ENCODE measurements around the gene GTF3C4. TPM values are rescaled to one million over a fixed set of nuclear protein-coding genes. Genes with fewer than 3 reads are reported as not detected.
A peak's percentile ranks its signal among the peaks of the same experiment; 100 is the strongest.

Gene GTF3C4, protein sequence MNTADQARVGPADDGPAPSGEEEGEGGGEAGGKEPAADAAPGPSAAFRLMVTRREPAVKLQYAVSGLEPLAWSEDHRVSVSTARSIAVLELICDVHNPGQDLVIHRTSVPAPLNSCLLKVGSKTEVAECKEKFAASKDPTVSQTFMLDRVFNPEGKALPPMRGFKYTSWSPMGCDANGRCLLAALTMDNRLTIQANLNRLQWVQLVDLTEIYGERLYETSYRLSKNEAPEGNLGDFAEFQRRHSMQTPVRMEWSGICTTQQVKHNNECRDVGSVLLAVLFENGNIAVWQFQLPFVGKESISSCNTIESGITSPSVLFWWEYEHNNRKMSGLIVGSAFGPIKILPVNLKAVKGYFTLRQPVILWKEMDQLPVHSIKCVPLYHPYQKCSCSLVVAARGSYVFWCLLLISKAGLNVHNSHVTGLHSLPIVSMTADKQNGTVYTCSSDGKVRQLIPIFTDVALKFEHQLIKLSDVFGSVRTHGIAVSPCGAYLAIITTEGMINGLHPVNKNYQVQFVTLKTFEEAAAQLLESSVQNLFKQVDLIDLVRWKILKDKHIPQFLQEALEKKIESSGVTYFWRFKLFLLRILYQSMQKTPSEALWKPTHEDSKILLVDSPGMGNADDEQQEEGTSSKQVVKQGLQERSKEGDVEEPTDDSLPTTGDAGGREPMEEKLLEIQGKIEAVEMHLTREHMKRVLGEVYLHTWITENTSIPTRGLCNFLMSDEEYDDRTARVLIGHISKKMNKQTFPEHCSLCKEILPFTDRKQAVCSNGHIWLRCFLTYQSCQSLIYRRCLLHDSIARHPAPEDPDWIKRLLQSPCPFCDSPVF
- total RNA-seq = 10 to 100 TPM; 10.6 to 10.8 TPM
- long read RNA-seq, full-length matches to known transcripts = 3 of 12 reads
- long read RNA-seq, partial matches to known transcripts = 6 of 12 reads
- long read RNA-seq, other reads (novel, unspliced or antisense) = 3 of 12 reads

DNA sequence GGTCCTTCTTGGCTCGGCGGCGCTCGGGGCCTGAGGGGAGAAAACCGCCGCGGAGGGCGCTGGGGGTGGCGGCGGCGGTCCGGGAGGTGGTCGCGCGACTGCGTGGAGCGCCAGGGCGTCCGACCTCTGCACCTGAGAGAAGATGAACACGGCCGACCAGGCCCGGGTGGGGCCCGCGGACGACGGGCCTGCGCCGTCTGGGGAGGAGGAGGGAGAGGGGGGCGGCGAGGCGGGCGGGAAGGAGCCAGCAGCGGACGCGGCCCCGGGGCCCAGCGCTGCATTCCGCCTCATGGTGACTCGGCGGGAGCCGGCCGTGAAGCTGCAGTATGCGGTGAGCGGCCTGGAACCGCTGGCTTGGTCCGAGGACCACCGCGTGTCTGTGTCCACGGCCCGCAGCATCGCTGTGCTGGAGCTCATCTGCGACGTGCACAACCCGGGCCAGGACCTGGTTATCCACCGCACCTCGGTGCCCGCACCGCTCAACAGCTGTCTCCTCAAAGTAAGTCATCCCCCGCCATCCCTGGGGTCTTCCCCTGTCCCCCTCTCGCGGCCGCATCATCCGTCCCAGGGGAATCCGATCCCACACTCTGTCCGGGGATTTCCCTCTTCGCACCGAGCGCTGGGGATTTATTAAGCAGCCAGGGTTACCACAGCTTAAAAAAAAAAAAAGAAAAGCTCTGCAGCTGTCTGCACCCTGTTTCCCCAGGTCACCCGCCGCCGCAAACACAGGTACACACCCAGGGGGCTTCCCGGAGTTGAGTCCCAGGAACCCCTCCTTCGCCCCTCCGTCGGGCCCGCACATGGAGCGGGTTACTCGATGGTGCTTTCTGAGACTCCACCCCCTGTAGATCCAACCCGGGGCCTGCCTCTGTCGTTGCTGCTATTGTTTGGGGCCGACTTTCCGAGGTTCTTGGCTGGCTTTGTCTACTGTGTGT, at the start of gene GTF3C4:
GTF3C4 (plus strand) TSS at position 8 of the 935 bp plus-strand sequence; CDS start at position 143, 135 bp downstream.
- intact Hi-C loops (cut with DNase I, micrococcal nuclease) = no loop called here
- peak; percentile 52 for ATAC-seq
- DNase-seq = peak; percentile 24 to 35

DNA sequence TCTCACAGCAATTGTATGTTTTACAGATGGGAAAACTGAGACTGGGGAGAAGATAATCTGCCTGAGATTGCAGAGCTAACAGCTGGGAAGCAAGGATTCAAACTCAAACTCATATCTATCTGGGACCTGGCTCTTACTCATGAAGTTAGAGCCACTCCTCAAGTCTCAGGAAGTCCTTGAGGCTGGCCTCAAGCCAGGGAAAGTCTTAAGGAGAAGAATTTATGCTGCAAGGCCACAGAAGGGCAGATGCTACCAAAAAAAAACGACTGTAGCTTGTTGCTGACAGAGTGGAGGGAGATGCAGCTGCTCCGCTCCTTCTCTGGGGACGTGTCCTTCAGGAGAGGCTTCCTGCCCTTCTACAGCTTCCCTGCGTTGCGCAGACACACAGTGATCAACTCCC, 48.1 kb upstream of the GTF3C4 start:
- DNase-seq (peak in 1 of 2 donors; percentile 30), ATAC-seq (peak; percentile 46)
- intact Hi-C loops (cut with DNase I, micrococcal nuclease) = no loop called here

DNA sequence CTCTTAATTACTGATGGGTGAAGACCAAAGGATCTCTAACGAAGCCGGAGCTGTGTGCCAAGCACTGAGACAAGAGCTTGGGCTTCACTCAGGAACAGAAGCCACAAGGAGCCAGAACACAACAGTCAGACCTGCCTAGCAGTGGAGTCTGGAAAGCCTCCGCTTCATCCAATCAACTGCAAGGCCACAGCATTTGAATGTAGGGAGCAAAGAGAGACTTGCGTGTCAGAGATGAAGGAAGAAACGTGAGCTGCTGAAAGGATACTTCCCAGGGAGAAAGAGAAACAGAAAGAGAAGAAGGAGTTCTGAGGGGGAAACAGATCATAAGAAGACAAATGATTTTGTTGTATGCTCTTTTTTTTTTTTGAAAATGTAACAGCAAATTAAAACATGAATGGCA, 44.0 kb upstream of the GTF3C4 start:
- no peak for ATAC-seq
- DNase-seq = no peak
- intact Hi-C loops (cut with DNase I, micrococcal nuclease) = no loop called here

DNA sequence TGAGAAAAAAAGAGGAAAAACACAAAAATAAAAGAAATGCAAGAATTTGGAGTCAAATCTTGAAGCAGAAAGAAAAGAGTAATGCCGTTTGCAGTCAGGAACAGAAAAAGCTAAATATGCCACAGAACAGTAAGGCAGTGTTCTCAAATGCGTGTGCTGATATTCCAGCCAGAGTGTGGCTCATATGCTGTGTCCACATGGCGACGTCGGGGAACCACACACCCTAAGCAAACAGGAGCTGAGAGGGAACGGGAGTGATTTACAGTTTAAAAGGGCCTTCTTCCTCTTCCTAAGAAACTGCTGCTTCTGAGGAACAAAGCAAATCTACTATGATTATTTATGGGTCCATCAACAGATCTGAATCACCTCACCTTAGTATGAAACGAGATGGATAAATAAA, 43.2 kb upstream of the GTF3C4 start:
- intact Hi-C loops (cut with DNase I, micrococcal nuclease) = no loop called here
- ATAC-seq = peak; percentile 98
- DNase-seq = peak; percentile 34 to 43

DNA sequence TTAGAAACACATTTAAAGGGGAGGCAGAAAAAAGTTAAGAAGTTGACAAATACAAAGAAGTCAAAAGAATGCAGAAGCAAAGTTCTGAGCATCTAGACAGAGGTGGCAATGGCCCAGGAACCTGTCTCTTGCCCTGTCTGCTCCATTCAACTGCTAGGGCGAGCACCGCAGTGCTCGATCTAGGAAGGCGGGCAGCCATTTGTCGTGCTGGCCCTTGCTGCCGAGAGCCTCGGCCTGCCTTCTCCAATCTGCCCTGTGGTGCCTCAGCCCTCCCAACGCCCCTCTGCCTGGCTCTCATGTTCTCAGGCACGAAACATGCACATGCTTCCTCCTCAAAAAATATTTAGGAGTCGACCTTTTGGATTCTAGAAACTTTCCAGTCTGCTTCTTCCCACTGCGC, 42.7 kb upstream of the GTF3C4 start:
- ATAC-seq (no peak), DNase-seq (no peak)
- intact Hi-C loops (cut with DNase I, micrococcal nuclease) = no loop called here

DNA sequence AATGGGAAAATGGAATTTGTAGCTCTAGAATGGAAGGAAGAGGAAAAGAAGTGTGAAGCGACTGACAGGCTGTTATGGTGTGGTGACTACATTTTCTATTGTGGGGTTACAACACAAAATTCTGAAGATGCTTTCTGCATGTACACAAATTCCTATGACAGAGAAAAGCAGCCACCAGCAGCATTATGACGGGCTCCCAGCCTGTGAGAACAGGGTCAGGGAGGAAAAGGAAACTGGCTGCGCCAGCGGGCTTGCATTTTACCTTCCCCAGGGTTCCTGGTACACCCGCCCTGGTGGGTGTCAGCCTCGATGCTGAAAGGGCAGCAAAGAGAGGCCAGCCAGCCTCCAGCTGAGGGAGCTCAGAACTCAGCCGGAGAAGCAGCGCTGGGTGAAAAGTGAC, 41.5 kb upstream of the GTF3C4 start:
- ATAC-seq (no peak), DNase-seq (no peak)
- intact Hi-C loops (cut with DNase I, micrococcal nuclease) = no loop called here

DNA sequence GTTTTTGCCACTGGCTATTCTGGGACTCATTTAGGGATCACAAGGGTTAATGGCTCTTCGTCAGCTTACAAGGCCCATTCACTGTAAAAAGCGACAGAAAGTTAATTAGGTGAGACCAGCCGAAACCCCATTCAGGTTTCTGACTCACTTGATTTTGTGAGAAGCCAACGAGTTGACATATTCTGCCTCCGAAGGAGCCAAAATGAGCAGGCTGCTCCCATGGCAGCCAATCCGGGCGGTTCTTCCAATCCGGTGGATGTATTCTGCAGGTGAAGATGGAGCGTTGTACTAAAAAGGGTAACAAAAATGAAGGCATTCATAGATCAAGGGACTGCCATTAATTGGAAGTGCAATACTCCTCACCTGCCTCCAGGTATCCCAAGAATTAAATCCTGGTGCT, 40.1 kb upstream of the GTF3C4 start:
- DNase-seq = no peak
- no peak for ATAC-seq
- intact Hi-C loops (cut with DNase I, micrococcal nuclease) = no loop called here

DNA sequence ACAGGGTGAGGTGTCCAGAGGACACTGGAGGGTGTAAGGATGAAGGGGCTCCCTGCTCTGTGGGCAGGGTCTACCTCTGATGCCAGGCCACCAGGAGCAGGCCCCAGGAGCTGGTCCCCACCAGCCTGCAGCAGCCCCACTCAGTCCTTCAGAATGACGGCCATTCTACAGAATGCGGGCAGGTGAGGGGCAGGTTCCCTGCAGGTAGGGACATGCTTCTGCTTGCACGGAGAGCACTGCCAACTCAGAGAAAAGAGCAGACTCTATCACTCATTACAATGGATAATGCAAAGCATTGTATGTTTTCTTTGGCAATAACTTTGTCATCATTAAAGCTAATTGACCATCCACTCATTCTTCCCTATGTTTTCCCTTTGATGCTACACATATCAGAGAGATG, 39.5 kb upstream of the GTF3C4 start:
- ATAC-seq = no peak
- intact Hi-C loops (cut with DNase I, micrococcal nuclease) = no loop called here

DNA sequence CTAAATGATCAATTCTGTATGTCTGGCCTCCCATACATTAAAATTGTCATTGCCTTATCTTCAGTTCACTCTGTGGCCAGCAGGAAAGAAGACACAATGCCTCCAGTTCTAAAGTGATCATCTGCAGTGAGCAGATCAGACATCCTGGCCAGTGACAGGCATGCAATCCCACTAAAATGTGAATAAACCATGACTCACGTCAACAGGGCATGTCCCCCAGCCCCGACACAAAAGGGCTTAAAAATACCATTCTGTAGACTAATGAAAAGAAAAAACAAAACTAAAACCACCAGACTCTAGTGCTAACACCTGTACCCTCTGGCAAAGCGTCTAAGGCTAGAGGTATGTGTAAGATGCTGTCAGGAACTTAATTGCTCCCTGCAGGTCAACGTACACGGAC, 39.0 kb upstream of the GTF3C4 start:
- no peak for ATAC-seq
- intact Hi-C loops (cut with DNase I, micrococcal nuclease) = no loop called here
- no peak for DNase-seq

More for the DNA sequence above, 39.5 kb upstream of the GTF3C4 start:
- DNase-seq = no peak

DNA sequence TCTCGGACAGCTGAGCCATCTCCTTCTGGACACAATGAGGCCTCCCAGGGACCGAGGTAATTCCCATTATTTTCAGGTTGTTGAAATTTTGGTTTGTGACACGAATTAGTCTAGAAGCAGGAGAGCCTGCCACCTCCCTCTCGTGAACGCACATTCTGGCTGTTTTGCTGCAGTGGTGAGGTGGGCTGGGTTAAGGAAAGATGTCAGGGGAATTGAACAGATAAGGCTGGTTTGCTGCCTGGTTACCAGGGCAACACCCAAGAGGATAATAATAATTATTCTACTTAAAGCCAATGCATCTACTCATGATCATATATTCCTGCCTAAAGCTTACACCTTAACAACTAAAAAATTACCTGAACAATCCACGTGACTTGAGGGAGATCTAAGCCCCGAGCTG, 38.6 kb upstream of the GTF3C4 start:
- intact Hi-C loops (cut with DNase I, micrococcal nuclease) = no loop called here
- no peak for ATAC-seq
- no peak for DNase-seq

DNA sequence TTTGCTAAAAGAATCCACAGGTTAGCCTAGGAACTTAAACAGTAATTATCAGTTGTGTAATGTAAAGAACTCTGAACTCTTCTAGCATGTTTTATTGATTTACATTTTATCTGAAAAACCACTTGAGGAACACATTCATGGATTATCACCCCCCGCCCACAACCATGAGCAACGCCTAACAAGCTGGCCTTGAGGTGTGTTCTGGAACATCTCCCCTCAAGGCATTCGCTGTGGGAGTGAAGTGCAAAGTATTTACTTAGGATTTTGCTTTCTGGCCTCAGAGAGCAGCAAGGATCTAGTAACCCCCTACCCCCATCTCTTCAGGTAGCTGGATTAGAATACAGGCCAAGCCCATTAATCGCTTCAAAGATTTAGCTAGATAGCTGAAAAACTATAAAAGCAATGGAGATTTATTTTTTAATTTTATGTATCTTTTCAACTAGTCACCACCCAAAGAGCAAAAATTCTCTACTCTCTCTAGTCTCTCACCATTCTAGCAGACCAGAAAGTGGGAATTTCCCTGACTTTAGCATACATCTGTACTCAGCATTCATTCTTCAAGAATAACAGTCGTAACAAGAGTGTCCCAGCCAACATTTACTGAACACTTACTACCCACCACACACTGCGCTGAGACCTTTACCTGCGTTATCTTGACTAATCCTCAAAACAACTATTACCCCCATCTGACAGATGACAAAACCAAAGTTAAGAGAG, 37.7 kb upstream of the GTF3C4 start:
- intact Hi-C loops (cut with DNase I, micrococcal nuclease) = no loop called here
- DNase-seq (no peak), ATAC-seq (peak; percentile 43)

DNA sequence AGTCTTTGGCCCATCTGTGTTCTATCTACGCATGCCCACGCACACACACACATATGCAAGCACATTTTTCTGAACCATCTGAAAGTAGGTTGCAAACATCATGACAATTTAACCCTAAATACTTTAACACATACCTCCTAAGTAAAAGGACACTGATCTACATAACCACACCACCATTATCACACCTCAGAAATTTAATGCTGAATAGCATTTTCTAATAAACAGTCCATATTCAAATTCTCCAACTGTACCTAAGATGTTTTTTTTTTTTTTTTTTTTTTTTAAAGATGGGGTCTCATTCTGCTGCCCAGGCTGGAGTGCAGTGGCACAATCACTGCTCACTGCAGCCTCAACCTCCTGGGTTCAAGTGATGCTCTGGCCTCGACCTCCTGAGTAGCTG, 35.9 kb upstream of the GTF3C4 start:
- ATAC-seq = no peak
- intact Hi-C loops (cut with DNase I, micrococcal nuclease) = no loop called here
- DNase-seq = no peak

DNA sequence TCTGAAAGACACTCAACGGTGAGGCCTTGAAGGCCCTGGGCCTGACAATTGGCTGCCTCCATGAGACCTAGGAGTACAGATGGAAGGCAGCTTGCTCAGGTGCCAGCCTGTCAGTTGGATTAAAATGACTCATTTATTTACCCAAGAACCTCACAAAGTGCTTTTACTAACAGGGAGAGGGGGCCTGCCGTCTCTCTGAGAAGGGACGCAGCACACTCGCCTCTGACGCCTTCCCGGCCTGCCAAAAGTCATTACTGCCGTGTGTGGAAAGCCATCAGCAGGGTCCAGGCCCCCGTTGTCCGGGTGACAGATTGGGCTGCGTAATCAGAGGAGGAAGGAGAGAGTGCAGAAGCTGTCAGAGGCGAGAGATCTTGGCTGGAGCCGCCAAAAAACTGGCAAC, 32.9 kb upstream of the GTF3C4 start:
- peak; percentile 55 to 56 for DNase-seq
- peak; percentile 72 for ATAC-seq

DNA sequence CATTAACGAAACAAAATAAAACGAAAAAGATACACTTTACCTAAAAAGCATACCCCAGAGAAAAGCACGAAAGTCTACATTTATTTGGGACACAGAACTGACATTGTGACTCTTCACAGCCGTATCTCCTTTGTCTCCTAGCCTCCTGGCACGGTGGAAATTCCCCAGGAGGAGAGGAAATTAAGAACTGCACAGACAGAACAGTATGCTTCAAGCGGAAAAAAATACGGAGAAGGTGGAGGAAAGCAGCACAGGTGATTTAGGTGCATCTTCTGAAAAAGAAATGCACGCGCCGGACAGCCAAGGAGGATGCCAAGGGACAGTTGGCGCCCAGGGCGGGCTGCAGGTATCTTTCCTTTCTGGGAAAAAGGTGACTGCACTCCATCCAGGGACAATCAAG, 32.5 kb upstream of the GTF3C4 start:
- intact Hi-C loops (cut with DNase I, micrococcal nuclease) = no loop called here
- DNase-seq (no peak), ATAC-seq (no peak)

More for the DNA sequence above, 32.9 kb upstream of the GTF3C4 start:
- intact Hi-C loops (cut with DNase I, micrococcal nuclease) = no loop called here

DNA sequence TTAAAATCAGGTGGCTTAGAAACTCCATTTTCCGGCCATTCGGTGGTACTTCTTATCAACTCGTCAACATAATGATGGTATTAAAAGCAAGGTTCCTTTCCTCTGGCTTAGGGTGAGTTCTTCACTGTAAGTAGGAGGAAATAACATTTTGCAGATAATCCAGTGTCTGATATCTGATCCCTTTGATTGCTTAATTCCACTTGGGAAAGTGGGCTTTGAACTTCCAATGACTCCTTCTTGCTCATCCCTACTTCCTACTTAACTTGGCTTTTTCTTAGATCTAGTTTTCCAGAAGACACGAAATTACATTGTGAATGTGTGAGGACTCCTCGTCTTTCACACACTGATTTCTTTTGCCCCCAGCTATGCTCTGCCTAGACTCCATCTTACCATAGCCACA, 32.0 kb upstream of the GTF3C4 start:
- ATAC-seq = no peak
- DNase-seq = no peak
- intact Hi-C loops (cut with DNase I, micrococcal nuclease) = no loop called here

DNA sequence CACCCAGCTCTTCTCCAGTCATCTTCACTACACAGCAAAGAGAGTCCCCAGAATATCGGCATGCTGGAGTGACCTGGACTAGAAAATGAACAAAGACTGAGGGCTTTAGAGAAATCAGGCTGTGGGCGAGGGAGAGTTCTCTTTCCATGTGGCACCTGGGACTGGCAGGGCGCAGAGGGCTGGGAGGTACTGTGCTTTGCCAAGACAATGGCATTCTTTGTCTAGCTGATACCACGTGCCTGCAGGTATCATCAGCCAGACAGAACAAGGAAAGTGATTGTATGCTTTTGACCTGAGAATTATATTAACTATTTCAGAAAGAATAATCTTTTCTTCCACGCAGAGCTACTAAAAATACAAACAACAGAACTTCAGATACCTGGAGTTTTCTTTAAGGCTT, 30.9 kb upstream of the GTF3C4 start:
- intact Hi-C loops (cut with DNase I, micrococcal nuclease) = no loop called here
- ATAC-seq (peak; percentile 91), DNase-seq (peak; percentile 64 to 77)

DNA sequence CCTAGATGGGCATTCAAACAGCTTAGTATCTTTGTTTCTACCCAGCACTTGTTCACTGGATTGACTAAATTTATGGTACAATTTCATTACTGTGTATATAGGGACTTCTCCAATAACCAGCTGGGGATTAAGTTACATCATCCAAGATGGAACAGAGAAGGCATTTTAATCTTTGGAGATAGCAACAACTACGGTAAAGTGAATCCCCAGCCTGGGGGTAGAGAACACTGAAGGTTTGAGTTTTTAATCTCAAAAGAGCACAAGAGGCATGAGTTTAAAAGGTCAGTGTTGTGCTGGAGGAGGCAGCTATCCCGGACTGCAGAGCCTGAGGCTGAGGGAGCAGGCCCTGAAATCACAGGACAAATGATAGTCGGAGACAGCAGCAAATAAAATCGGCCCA, 29.0 kb upstream of the GTF3C4 start:
- no peak for ATAC-seq
- intact Hi-C loops (cut with DNase I, micrococcal nuclease) = no loop called here

DNA sequence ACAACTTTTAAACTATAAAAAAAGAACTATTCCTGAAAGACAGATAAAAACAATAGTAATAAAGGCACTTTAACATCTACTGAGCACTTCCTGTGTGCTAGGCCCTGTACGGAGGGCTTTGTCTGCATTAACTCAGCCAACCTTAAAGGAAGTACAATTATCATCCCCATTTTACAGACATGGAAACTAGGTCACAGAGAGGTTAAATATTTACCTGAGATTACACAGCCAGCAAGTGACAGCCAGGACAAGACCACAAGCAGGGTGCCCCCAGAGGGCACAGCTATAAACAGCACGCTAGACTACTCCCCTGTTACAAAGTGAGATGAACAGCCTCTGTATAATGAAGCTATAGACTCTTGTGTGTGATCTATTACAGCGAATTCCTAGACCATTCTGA, 26.0 kb upstream of the GTF3C4 start:
- ATAC-seq (peak; percentile 12), DNase-seq (no peak)
- intact Hi-C loops (cut with DNase I, micrococcal nuclease) = no loop called here

More for the DNA sequence above, 29.0 kb upstream of the GTF3C4 start:
- no peak for DNase-seq

Measured in left colon (tissue), 2 donors.